Tongue (tissue), 2 donors: ENCODE data around the gene TPMT. TPM values are rescaled to one million over a fixed set of nuclear protein-coding genes. Genes with fewer than 3 reads are reported as not detected.
"Not testable (repeated sequence)": the region's sequence is repeated elsewhere in the genome, so short reads cannot be mapped to it uniquely, and the experiment has no call there.

Experiments used
- DNase-seq: peaks from one replicate; pipeline ENCODE4 v3.0.0-alpha.2; 2015
- total RNA-seq: library from RNA; depleted of rRNA; stranded (reverse); fragments of >200 nt; gene quantifications from one replicate; pipeline ENCODE4 v1.2.3, GENCODE V29; 2014

TPMT gene
- total RNA-seq, 1 donor from 2014 or later, result 4.2 TPM

- peak; percentile 99 for DNase-seq
Observed at GRCh38 chr6:18155150-18155863, 430 bp upstream of the TPMT start, which contains the start of gene KDM1B. Gene KDM1B (plus strand): TSS chr6:18155422. CDS start chr6:18159896, 4,474 bp downstream.

GRCh38 chr6:18153311-18153703 is 1.6 kb downstream of the TPMT start:
- no peak for DNase-seq

- DNase-seq, result no peak
Observed at GRCh38 chr6:18151801-18152200, 3.1 kb downstream of the TPMT start.

GRCh38 chr6:18151391-18151790 is 3.5 kb downstream of the TPMT start:
- DNase-seq, result not testable (repeated sequence)

- DNase-seq, result no peak
Observed at GRCh38 chr6:18148304-18149025, 6.4 kb downstream of the TPMT start.

- no peak for DNase-seq
Observed at GRCh38 chr6:18147616-18148015, 7.3 kb downstream of the TPMT start.

- no peak for DNase-seq
Observed at GRCh38 chr6:18147160-18147559, 7.7 kb downstream of the TPMT start.

GRCh38 chr6:18142591-18142861 is 12.4 kb downstream of the TPMT start:
- no peak for DNase-seq

GRCh38 chr6:18141805-18142590 is 12.9 kb downstream of the TPMT start:
- DNase-seq, result no peak

- DNase-seq, result no peak
Observed at GRCh38 chr6:18139935-18140621, 14.8 kb downstream of the TPMT start.

- no peak for DNase-seq
Observed at GRCh38 chr6:18138906-18139305, 16.0 kb downstream of the TPMT start.

GRCh38 chr6:18136260-18136659 is 18.6 kb downstream of the TPMT start:
- DNase-seq, result no peak

GRCh38 chr6:18135171-18135570 is 19.7 kb downstream of the TPMT start:
- DNase-seq, result no peak

- DNase-seq, result no peak
Observed at GRCh38 chr6:18132346-18132745, 22.5 kb downstream of the TPMT start.

- DNase-seq, result no peak
Observed at GRCh38 chr6:18126121-18126520, 28.8 kb downstream of the TPMT start.

GRCh38 chr6:18122128-18123093 is 32.5 kb downstream of the TPMT start, which contains the start of gene NHLRC1:
Gene NHLRC1 (minus strand): TSS chr6:18122677. CDS start chr6:18122606, 71 bp downstream.
- peak; percentile 93 for DNase-seq

- no peak for DNase-seq
Observed at GRCh38 chr6:18121580-18122127, 33.2 kb downstream of the TPMT start.

- DNase-seq, result no peak
Observed at GRCh38 chr6:18119236-18119635, 35.6 kb downstream of the TPMT start.

- DNase-seq, result no peak
Observed at GRCh38 chr6:18118330-18118729, 36.5 kb downstream of the TPMT start.

GRCh38 chr6:18117136-18117535 is 37.7 kb downstream of the TPMT start:
- no peak for DNase-seq

GRCh38 chr6:18115356-18115755 is 39.5 kb downstream of the TPMT start:
- no peak for DNase-seq
